Measurements from ENCODE around the gene FABP6.

Gene FABP6

GRCh38 chr5:160284291-160284873 is 55.1 kb downstream of the FABP6 start:
- Histone ChIP-seq H3K4me3 (ENCODE audit: low read depth, low read length) (no peak overlapping the region), H3K36me3 (ENCODE audit: control insufficient read depth, insufficient read depth, low read length) (no peaks in the 10 kb centered on the region), H3K9ac (ENCODE audit: low read depth, low read length) (no peak overlapping the region), H3K4me1 (ENCODE audit: control insufficient read depth, insufficient read depth, low read length) (peaks cover 30% of the 10 kb centered on the region), H3K9me3 (ENCODE audit: control insufficient read depth, insufficient read depth, low read length) (no peaks in the 10 kb centered on the region), H3K27me3 (ENCODE audit: control insufficient read depth, insufficient read depth, low read length) (no peaks in the 10 kb centered on the region)

GRCh38 chr5:160285316-160285715 is 56.0 kb downstream of the FABP6 start:
- Histone ChIP-seq H3K9ac (ENCODE audit: low read depth, low read length) (no peak overlapping the region), H3K9me3 (ENCODE audit: control insufficient read depth, insufficient read depth, low read length) (no peaks in the 10 kb centered on the region), H3K4me3 (ENCODE audit: low read depth, low read length) (no peak overlapping the region), H3K4me1 (ENCODE audit: control insufficient read depth, insufficient read depth, low read length) (peaks cover 36% of the 10 kb centered on the region), H3K36me3 (ENCODE audit: control insufficient read depth, insufficient read depth, low read length) (no peaks in the 10 kb centered on the region), H3K27me3 (ENCODE audit: control insufficient read depth, insufficient read depth, low read length) (no peaks in the 10 kb centered on the region)

GRCh38 chr5:160286947-160287346 is 57.6 kb downstream of the FABP6 start:
- peak overlapping the region; percentile 8 for H3K4me3 ChIP-seq (ENCODE audit: low read depth, low read length)
- no peaks in the 10 kb centered on the region for H3K9me3 ChIP-seq (ENCODE audit: control insufficient read depth, insufficient read depth, low read length)
- peak overlapping the region; percentile 70 for H3K9ac ChIP-seq (ENCODE audit: low read depth, low read length)
- peaks cover 32% of the 10 kb centered on the region for H3K4me1 ChIP-seq (ENCODE audit: control insufficient read depth, insufficient read depth, low read length)
- no peaks in the 10 kb centered on the region for H3K27me3 ChIP-seq (ENCODE audit: control insufficient read depth, insufficient read depth, low read length)
- H3K36me3 ChIP-seq (ENCODE audit: control insufficient read depth, insufficient read depth, low read length), result no peaks in the 10 kb centered on the region

GRCh38 chr5:160287378-160288051 is 58.2 kb downstream of the FABP6 start:
- H3K27me3 ChIP-seq (ENCODE audit: control insufficient read depth, insufficient read depth, low read length), result no peaks in the 10 kb centered on the region

More at GRCh38 chr5:160287378-160288051, 58.2 kb downstream of the FABP6 start:
- H3K4me3 ChIP-seq (ENCODE audit: low read depth, low read length), result peak overlapping the region; percentile 8
- H3K36me3 ChIP-seq (ENCODE audit: control insufficient read depth, insufficient read depth, low read length), result no peaks in the 10 kb centered on the region
- peaks cover 32% of the 10 kb centered on the region for H3K4me1 ChIP-seq (ENCODE audit: control insufficient read depth, insufficient read depth, low read length)
- H3K9me3 ChIP-seq (ENCODE audit: control insufficient read depth, insufficient read depth, low read length), result no peaks in the 10 kb centered on the region
- no peak overlapping the region for H3K9ac ChIP-seq (ENCODE audit: low read depth, low read length)
